Right hindlimb (tissue), 1 donor: Measurements from ENCODE around the gene RHOV.
"Not testable (repeated sequence)": the region's sequence is repeated elsewhere in the genome, so short reads cannot be mapped to it uniquely, and the experiment has no call there.

ENCODE experiments used
- DNase-seq: peaks from one replicate; pipeline ENCODE4 v3.0.0-alpha.2; 2018

Gene RHOV

DNA sequence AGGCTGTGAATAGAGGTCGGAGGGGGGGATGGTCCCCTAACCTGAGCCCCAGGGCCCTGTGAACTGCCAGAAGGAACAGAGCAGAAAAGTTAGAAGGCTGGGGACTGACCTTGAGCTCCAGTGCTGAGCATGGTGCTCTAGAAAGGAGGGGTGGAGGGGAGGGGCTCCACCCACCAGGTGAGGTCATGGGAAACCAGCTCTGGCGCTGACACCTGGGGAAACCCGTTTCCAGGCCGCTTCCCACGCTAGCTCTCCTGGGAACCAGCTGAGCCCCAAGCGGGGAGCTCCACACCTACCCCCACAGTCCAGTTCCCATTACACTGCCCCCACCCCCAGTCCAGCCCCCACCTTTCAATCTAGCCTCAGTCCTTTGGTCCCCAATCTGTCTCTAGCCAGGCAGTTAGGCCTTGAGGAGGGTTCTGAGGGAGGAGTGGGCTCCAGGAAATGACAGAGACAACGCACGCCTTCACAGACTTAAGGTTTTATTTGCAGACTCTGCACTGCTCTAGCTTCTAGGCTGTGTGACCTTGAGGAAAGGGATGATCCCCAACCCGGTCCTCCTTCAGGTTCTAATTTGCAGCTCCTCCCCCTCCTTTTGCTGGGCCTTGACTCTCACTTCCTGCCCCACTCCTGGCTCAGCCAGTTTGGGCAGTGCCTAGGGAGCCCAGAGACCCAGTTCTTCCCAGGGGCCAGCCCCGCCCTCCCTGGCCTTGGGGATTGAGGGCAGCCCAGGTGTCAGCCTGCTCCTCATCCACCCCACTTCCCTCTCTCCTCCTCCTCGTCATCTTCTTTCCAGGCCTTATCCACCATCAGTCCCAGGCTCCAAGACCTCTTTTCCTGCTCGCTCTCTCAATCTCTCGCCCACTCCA is 2.1 kb downstream of the RHOV start:
- DNase-seq: no peak

DNA sequence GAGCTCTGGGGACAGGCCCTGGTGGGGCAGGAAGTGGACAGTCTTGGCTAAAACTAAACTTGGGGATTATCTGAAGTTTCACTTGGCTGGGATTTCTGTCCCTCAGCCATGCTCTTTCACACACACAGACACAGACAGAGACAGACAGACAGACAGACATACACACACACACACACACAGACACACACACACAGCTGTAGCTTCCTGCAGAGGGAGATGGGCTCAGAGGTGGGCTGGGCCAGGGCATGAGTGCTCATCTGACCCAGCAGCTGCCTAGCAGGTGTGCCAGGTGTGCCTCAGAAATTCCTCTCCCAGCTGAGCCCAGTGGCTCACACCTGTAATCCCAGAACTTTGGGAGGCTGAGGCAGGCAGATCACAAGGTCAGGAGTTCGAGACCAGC is 3.3 kb downstream of the RHOV start:
- DNase-seq: no peak

DNA sequence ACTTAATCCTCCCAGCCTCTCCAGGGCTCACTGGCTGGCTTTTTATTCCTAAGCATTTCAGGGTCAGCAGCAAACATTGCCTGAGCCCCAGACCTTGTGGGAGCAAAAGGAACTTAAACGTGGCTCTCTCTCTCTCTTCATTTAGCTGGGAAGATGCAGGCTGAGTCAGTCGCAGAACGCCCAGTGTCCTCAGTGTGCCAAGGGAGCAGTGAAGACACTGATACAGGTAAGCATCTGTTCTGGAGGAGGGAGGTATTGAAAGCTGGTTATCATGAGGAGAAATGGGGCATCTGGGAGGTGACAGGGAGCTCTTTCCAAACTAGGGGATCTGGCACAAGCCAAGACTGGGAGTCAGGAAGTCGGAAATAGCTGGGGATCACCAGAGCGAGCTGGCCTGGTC is 4.3 kb downstream of the RHOV start:
- DNase-seq: no peak

GRCh38 chr15:40867199-40867598 is 6.8 kb downstream of the RHOV start:
- no peak for DNase-seq

- DNase-seq: no peak
Measured at GRCh38 chr15:40863660-40864270, 10.3 kb downstream of the RHOV start.

DNA sequence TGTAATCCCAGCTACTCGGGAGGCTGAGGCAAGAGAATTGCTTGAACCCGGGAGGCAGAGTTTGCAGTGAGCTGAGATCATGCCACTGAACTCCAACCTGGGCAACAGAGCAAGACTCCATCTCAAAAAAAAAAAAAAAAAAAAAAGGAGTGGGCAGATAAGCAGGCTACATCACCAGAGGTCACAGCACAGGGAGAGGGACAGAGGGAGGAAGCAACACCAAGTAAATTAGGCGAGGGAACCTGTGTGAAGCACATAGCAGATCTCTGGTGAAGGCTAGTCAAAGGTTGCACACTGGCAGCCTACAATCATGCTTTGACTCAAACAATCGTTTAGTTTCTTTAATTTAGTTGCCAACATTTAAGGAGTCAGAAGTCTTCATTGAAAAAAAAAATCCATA is 12.9 kb downstream of the RHOV start:
- DNase-seq: not testable (repeated sequence)

DNA sequence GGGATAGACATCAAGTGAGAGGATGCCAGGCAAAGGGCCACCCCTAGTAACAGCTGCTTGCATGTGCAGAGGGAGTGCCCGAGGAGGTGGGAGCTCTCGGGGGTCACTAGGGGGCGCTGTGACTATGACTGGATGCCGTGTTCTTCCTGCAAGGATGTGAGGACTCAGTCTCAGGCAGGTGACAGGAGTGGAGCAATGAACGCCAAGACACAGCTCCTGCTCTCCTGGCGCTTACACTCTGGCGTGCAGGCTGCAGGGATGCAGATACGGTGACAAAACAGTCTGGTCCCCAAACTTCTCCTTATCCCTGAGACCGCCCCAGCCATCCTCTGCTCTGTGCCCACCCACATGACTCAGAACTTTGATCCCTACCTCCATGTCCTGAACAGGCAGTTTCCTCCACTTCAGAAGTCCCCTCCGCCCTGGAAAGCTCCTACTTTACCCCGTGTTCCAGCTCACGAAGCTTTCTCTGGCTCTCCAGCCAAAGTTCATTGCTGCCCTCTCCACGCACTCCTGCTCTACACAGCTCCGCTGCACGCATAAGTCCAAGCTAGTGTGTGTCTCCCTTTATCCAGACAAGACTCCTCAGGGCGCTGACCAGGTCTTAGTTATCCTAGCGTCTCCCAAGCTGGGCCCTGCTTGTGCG is 14.7 kb downstream of the RHOV start:
- DNase-seq: peak; percentile 72

- no peak for DNase-seq
Measured at GRCh38 chr15:40858706-40859105, 15.3 kb downstream of the RHOV start.

GRCh38 chr15:40857601-40858341 is 16.3 kb downstream of the RHOV start:
- peak; percentile 85 for DNase-seq

DNA sequence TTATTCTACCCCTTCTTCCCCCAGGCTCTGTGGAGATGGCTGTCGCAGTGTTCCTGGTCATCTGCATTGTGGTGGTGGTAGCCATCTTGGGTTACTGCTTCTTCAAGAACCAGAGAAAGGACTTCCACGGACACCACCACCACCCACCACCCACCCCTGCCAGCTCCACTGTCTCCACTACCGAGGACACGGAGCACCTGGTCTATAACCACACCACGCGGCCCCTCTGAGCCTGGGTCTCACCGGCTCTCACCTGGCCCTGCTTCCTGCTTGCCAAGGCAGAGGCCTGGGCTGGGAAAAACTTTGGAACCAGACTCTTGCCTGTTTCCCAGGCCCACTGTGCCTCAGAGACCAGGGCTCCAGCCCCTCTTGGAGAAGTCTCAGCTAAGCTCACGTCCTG is 17.3 kb downstream of the RHOV start:
- no peak for DNase-seq

DNA sequence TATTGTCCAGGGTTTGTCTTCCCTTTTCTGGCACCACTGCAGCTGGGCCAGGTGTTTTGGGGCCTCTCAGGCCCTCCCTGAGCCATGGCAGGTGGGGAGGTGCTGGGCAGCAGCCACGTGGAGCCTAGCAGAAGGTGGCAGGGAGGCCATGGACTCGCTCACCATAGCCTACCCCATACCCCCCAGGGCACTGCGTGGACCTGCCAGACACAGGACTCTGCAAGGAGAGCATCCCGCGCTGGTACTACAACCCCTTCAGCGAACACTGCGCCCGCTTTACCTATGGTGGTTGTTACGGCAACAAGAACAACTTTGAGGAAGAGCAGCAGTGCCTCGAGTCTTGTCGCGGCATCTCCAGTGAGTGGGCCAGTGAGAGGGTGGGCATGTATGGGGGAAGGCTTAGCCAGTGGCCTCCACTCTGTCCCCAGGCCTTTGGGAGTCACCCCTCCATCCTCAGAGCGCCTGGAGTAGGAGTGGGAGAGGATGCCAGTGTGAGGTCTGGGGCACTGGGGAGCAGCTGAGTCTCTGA is 18.3 kb downstream of the RHOV start:
- no peak for DNase-seq

DNA sequence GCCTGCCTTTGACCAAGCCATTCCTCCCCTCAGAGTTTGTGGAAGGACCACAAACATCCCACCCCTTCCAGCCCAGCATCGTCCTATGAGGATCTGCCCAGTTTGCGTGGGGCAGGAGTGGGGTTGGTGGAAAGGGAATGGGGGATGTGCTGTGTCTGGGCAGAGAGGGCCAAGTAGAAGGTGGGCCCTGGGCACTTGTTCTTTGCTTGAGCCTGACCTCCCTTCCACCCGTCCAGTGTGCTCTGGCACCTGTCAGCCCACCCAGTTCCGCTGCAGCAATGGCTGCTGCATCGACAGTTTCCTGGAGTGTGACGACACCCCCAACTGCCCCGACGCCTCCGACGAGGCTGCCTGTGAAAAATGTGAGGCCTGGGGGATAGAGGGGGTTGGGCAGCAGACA is 19.9 kb downstream of the RHOV start:
- no peak for DNase-seq

DNA sequence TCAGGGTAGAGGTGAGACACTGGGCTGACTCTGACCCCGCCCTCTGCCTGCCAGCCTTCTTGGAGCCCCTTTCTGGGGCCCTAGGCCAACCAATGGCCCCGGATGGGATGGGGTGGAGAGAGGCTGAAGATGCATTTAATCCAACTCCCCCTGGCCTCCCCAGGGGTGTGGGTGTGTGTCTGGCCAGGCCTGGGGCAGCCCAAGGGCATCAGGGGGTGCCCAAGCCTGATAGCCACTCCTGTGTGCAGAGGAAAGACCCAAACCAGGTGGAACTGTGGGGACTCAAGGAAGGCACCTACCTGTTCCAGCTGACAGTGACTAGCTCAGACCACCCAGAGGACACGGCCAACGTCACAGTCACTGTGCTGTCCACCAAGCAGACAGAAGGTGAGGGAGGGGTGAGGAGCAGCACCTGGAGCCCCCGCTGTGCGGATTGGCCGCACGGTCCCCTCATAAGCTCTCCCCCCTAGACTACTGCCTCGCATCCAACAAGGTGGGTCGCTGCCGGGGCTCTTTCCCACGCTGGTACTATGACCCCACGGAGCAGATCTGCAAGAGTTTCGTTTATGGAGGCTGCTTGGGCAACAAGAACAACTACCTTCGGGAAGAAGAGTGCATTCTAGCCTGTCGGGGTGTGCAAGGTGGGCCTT is 20.7 kb downstream of the RHOV start:
- DNase-seq: no peak

DNA sequence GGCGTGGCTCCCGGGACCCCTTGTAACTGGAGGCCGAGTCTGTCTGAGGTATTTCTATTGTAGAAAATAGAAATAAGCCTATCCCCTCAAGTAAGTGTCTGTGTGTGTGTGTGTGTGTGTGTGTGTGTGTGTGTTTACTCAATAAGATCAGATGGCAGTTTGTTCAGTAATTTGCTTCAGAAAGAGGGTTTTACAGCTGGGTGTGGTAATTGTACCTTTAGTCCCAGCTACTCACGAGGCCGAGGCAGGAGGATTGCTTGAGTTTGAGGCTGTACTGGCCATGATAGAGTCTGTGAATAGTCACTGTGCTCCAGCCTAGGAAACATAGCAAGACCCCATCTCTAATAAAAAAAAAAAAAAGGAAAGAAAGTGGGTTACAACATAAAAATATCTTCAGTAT is 21.5 kb downstream of the RHOV start:
- no peak for DNase-seq

GRCh38 chr15:40850576-40851112 is 23.4 kb downstream of the RHOV start:
- no peak for DNase-seq

- DNase-seq: peak; percentile 36
Measured at GRCh38 chr15:40847223-40847961, 26.6 kb downstream of the RHOV start.

DNA sequence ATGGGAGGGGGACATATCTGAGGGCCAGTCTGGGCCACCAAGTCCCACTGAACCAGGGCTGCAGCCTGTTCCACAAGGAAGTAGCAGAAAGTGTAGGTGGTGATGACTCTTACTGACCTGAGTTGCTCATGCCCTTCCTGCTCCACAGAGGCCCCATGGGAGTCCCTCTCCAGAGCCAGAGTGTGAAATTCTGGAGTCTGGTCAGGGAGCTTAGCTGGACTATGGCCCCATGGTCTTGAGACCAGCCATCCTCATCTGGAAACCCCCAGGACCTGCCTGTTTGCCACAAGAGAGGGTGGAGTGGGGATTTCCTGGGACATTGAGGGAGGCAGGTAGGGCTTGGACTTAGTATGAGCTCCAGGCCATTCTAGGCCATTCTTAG is 27.2 kb downstream of the RHOV start:
- no peak for DNase-seq

DNA sequence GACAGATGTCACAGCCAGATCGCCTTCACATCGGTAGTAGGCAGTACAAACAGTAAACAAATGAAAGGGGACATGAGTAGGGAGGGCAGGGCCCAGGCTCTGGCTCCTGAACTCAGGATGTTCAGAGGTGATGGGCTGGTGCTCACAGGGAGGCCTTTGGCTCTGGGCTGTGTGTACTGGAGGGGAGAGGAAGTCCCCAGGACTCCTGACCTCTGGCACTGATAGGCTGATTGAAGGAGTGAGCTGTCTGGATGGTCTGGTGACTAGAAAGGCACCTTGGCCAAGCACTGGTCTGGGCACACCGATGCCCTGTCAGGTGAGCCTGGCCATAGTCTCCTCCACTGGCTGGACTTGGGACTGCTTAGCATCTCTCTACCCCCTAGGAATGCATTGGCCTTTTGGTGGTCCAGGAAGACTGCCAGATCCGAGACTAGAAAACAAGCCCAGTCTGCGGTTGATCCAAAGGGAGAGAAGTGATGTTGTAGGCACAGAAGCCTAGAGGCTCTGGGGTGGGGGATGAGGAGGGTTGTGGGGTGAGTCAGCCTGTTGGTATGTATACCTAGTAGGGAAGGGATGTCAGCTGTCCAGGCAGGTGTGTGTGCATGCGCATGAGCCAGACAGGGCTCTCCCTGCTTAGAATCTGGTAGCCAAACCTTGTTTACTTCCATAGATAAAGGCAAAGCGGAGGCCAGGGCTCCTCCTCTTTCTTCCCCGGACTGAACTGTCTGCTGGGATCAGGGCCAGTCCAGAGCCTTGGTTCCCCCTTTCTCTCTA is 28.3 kb downstream of the RHOV start:
- DNase-seq: no peak

DNA sequence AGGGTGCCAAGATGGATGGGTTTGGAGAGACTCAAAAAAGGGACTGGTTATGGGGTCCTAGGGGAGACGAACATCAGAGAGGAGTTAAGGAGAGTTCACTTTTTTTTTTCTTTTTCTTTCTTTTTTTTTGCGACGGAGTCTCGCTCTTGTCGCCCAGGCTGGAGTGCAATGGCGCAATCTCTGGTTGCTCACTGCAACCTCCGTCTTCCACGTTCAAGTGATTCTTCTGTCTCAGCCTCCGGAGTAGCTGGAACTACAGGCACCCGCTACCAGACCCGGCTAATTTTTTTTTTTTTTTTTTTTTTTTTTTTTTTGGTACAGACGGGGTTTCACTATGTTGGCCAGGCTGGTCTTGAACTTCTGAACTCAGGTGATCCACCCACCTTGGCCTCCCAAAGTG is 29.0 kb downstream of the RHOV start:
- no peak for DNase-seq

DNA sequence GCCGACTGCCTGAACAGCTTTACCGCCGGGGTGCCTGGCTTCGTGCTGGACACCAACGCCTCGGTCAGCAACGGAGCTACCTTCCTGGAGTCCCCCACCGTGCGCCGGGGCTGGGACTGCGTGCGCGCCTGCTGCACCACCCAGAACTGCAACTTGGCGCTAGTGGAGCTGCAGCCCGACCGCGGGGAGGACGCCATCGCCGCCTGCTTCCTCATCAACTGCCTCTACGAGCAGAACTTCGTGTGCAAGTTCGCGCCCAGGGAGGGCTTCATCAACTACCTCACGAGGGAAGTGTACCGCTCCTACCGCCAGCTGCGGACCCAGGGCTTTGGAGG is 29.4 kb downstream of the RHOV start:
- peak; percentile 40 for DNase-seq
